HFF-Myc (cell line): ENCODE measurements around the gene LRRC56.
A peak's percentile ranks its signal among the peaks of the same experiment; 100 is the strongest.

Experiments
- DNase-seq: peaks from one replicate; pipeline ENCODE4 v3.0.0-alpha.2; 2011; ENCODE audit warnings: low read depth; ENCODE audit errors: extremely low read depth
- H3K4me3 ChIP-seq: replicated peaks from 2 replicates; pipeline ENCODE4 v1.5.1; 2011; ENCODE audit warnings: low read depth, mild to moderate bottlenecking, control low read depth, low read length
- TF ChIP-seq, protein P1 (sequence below): IDR thresholded peaks from 2 replicates; pipeline ENCODE4 v1.5.1; 2012; ENCODE audit warnings: mild to moderate bottlenecking, low read depth, low read length, control low read depth; ENCODE audit errors: missing control alignments

Gene LRRC56

DNA sequence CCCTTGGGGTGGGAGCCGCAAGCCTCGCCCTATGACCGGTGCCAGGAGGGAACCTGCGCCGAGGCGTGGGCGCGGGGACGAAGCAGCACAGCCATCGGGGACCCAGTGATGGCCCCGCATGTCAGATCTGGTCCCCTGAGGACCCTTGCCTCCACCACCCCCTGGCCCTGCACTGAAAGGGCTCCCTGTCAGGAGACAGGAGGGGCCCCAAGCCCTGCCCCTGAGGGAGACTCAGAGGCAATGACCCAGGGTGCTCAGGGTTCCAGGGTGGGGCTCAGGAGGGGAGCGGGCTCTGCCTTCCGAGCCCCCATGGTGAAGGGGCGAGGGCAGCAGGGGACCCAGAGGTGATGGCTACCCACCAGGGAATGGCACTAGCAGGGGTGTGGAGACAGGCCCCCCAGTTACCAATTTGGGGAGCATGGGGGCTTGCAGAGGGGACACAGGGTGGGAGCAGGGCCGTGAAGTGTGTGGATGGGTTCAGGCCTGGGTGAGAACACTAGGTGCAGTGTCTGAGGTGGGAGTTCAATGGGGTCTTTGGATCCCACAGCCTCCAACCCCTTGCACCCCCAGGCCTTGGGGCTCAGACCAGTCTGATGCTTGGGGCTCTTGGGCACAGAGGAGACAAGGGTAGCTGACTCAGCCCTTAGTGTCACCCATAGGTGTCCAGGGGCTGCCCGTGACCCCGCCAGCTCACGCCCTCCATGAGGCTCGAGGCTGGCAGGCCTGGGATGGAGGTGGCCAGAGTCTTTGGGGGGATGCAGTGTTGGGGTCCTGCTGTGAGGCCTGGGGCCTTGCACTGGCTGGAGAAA, 499 bp downstream of the LRRC56 start:
- peak overlapping the region; percentile 43 for H3K4me3 ChIP-seq
- no peak for DNase-seq
- TF ChIP-seq, protein P1, sequence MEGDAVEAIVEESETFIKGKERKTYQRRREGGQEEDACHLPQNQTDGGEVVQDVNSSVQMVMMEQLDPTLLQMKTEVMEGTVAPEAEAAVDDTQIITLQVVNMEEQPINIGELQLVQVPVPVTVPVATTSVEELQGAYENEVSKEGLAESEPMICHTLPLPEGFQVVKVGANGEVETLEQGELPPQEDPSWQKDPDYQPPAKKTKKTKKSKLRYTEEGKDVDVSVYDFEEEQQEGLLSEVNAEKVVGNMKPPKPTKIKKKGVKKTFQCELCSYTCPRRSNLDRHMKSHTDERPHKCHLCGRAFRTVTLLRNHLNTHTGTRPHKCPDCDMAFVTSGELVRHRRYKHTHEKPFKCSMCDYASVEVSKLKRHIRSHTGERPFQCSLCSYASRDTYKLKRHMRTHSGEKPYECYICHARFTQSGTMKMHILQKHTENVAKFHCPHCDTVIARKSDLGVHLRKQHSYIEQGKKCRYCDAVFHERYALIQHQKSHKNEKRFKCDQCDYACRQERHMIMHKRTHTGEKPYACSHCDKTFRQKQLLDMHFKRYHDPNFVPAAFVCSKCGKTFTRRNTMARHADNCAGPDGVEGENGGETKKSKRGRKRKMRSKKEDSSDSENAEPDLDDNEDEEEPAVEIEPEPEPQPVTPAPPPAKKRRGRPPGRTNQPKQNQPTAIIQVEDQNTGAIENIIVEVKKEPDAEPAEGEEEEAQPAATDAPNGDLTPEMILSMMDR, result no peak

DNA sequence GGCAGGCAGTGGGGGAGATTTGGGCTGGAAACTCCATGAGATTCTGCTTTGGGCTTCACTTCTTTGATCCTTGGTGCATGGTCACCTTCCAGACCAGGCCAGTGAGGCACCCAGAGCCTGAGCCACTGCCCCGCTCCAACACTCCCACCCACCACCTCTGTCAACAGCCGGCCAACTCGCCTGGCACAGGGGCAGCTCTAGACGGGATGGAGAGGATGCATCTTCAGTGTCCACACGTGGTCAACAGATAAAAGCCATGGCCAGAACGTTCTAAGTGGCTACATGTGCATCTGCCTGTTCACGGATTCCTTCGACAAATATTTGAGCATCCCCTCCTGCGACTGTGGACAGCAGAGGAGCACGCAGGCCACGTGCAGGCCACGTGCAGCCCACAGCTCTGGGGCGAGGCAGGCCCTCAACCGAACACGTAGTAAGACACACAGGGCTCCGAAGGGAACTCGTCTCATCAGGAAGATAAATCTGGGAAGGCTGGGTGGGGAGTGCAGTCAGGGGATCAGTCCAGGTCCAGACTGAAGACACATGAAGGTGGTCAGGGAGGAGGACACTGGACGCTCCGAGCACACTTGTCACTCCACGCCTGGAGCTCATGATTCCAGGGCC, 1.2 kb downstream of the LRRC56 start:
- no peak for DNase-seq
- TF ChIP-seq, protein P1, result no peak
- H3K4me3 ChIP-seq, result no peak overlapping the region

DNA sequence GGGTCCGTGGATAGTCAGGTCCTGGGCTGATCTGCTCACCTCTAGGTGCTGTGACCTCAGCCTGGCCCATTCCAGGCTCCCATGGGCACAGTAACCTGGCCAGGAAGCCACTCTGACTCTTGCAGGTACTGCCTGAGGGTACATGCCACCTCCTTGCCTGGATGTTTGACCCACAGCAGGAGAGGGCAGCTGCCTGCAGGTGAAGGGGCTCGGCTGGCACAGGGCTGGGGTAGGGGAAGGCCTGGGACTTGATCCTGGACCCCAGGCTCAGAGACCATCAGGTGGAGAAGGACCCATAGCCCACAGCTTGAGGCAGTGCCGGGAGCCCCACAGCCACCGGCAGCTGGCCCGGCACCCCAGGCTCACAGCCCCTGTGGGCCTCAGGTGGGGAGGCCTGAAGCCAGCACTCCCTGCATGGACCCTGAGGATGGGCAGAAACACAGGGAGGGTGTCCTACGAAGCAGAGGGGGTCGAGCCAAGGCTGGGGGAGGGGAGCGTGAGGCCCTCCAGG, 2.7 kb downstream of the LRRC56 start:
- DNase-seq, result no peak
- no peak overlapping the region for H3K4me3 ChIP-seq
- TF ChIP-seq, protein P1, result no peak

DNA sequence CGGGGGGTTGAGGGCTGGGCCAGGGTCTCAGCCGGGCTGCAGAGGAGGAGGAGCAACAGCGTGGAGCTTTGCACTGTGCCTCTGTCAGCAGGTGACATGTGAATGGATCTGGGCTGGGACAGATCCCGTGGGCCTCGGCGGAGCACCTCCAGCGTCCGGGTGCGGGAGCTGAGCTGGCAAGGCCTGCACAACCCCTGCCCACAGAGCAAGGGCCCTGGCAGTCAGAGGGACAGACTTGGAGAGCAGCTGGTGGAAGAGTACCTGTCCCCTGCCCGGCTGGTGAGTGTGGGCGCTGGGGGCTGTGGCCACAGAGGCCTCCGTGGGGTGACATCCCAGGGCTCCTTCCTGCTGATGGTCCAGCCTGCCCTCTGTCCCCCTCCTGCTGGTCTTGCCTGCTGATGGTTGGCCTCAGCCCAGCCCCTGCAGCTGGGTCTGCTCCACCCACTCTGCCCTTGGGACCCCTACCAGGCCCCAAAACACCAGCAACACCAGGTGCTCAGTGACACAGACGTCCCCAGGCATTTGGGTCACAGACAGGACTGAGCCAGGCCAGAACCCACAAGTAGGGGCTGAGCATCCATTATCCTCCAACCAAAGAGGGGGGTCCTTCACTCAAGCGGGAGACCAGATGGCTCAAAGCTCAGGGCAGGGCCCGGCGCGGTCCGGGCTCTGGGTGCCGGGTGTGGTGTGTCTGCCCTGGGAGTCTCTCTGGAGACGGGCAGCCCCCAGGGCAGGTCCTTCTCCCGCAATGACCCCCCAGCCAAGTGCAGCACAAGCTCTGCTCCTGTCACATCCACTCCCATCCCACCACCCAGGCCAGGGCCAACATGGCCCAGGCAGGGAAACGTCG, 3.5 kb downstream of the LRRC56 start:
- no peak overlapping the region for H3K4me3 ChIP-seq
- DNase-seq, result no peak
- TF ChIP-seq, protein P1, result no peak

DNA sequence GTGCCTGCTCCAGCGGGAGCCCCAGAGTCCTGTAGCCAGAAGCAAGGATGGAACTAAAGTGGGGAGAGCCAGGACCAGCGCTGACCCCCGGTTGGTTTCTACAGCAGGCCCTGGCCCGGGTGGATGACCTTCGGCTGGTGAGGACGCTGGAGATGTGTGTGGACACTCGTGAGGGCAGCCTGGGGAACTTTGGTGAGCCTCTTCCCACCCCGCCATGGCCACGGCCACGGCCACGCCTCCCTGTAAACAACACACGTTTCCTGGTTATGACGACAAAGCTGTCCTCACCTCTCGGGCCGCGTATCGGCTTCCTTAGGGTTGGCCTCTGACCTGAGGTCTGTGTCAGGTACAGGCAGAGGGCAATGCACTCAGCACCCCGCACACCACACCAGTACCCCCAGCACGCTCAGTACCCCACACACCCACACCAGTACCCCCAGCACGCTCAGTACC, 4.1 kb downstream of the LRRC56 start:
- DNase-seq, result no peak
- TF ChIP-seq, protein P1, result no peak
- H3K4me3 ChIP-seq, result no peak overlapping the region

DNA sequence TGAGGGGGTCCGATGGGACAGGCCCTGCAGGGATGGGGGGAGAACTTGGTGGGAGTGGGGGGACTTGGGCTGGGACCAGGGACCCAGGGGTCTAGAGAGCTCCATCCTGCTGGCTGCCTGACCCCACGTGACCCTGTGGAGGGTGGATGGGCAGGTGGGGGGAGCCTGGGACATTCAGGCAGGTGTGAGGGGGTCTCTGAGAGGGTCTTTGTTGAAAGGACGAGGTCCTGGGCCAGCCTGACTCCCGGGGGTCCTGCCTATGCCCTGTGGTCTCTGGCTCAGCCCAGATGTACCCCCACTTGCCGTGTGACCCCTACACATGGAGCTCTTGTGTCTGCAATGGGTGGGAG, 7.5 kb downstream of the LRRC56 start:
- DNase-seq, result no peak
- TF ChIP-seq, protein P1, result no peak
- H3K4me3 ChIP-seq, result no peak overlapping the region
